GM21723 (cell line): ENCODE data around the gene P3R3URF.

Experiments
- ATAC-seq: cut with Tn5 transposase; IDR thresholded peaks from one replicate; pipeline ENCODE4 v1.9.1; 2021; ENCODE audit warnings: mild to moderate bottlenecking, moderate library complexity; ENCODE audit not compliant: unreplicated experiment

The P3R3URF gene

DNA sequence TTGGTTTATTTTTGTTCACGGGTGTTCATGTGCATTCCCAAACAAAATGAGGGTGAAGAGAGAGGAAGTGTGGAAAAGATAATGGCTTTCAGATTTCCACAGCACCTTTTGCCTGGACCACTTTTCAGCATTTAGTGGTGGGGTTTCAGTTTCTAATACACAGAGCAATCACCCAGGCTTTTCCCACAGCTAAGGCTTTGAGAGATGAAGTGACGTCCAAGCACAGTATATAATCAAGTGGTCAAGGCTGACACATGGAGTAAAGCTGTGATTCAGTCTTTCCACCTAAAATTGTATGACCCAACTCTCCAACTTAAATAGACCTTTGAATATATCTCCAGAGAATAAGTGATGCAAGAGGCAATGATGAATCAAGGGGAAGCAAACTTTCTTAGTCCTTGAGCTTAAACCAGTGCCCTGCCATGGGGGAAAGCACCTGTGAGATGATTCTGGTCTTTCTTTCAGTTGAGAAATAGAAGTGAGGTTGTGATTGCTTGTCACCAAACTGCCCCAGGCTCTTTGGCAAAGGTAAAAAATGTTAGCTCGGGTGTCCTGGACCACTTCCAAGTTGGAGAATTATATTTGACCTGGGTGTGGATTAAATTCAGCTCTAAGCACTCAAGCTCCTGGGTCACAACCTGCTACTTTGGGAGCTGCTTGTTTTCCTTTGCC is 41.5 kb downstream of the P3R3URF start:
- no peak for ATAC-seq

- no peak for ATAC-seq
These were observed 42.4 kb downstream of the P3R3URF start for GRCh38 chr1:46133781-46134350.

DNA sequence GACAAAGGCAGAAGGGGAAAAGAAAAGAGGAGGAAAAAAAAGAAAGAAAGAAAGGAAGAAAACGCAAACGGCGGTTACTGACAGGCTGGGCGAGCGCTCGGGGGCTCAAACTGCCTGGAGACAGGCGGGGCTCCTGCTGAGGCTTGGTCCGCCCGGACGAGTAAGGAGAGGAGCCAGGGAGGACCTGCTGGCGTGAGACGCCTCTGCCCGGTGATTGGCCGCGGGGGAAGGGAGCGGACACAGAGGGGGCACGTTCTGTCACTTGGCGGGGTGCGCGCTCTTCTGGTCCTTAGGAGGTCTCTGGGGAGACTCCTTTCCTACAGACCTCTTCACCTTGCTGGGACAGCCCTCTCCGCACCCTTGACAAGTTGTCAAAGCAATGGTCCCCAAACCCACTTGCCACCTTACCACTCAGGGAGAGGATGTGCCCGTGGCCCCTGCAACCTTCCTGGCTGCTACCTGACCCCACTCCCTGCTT is 43.1 kb downstream of the P3R3URF start:
- peak; percentile 60 for ATAC-seq

DNA sequence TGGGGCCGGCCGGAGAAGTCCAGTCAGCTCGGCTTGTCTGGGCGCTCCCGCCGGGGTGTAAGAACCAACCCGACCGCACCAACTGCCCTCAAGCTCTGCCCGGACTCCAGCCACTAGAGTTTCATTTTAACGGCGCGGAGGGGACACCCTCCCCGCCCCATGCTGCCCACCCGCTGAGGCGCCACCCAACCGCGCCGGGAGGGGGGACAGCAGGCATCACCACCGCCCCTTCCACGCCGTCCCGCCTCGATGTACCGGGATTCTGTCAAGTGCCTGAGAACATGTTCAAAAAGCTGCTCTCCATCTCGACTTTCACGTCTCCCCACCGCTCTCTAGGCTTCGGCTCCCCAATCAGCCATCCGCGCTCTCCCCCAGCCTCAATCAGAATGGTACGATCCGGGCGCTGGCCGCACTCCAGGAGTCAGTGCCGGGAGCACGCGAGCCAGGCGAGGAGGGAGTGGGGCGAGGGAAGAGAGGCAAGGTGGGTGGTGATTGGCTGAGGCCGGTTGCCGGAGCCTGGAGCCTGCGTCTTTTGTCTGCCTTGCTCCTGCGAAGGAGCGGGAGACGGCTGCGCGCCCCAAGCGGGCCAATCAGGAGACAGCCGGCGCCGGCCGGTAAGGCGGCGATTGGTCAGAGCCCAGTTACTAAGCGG is 43.6 kb downstream of the P3R3URF start, which contains the start of gene PIK3R3:
TSS of gene PIK3R3 (minus strand) at position 101 of the 652 bp plus-strand sequence. CDS start 677 bp downstream, outside the sequence.
- peak; percentile 86 for ATAC-seq

- ATAC-seq: no peak
These were observed 44.4 kb downstream of the P3R3URF start for GRCh38 chr1:46131712-46132528.

DNA sequence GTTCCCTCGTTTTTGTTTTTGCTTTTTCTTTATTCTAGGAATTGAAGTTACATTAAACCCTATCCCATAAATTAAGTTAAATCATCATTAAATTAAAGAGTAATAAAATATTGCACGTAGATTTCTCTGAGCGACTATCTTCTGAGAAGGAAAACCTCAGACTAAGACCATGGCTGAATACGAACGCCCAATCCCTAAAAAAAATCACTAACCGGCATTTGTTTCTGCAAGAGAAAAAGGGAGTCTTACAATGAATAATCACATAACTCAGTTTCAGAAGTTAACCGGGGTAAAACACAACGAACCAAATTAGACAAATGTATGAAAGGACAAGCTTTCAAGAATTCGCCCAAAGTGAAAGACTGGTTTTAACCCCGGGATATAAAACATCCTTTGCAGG is 45.2 kb downstream of the P3R3URF start:
- ATAC-seq: no peak

DNA sequence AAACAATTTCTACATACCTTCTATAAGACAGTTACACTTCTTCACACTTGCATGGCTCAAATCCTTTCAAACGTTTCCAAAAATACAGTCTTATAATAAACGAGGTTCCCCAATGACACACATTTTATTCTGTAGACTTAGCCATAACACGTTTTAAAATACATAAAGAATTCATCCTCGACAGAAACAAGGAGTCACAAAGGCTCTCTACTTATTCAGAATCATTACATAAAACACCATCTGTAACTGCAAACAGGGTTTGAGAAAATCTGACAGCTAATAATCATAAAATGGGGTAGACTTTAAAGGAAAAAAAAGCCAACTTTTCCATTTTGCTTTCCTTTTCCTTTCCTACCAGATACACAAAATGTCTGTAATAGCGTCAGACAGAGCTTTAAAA is 45.7 kb downstream of the P3R3URF start:
- no peak for ATAC-seq

DNA sequence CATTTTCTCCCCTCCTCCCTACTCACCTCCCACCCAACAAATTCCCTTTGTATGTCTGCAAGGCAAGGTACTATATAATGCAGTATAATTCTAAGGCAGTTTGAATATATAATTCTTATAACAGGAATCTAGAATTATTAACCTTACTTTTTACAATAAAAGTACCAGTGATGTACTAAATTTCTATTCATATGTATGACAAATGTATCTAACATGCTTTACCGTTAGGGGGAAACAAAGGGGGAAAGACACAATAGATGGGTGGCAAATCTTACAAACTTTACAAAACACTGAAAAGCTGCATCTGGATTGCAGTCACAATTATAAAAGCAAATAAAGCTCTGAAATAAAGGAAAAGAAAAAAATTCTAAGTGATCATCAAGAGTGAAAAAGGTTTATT is 46.2 kb downstream of the P3R3URF start:
- ATAC-seq: no peak

DNA sequence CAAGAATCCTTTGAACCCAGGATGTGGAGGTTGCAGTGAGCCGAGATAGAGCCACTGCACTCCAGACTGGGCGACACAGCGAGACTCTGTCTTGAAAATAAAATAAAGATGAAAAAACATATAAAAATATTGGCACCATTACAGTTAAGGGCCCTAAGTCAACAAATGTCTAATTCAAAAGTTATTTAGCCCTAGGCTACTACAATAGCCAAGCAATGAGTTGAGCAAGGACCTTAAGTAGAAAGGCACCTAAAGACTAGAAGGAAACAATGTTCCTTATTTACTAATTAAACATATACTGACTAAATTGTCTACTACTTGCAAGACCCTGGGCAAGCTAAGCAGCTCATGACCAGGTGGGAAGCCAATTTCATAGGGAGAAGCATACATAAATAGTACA is 47.9 kb downstream of the P3R3URF start:
- ATAC-seq: no peak
